Upper lobe of right lung (tissue), 1 donor: ENCODE results near the gene ECHDC1. TPM values are rescaled to one million over a fixed set of nuclear protein-coding genes. Genes with fewer than 3 reads are reported as not detected.

ENCODE experiments used
- ATAC-seq: fragments of 200-7000 bp; cut with Tn5 transposase; one replicate; pipeline ENCODE4 v1.9.1; 2020; ENCODE audit warnings: mild to moderate bottlenecking, moderate library complexity
- DNase-seq: peaks from one replicate; pipeline ENCODE4 v3.0.0-alpha.2; 2020
- H3K27ac ChIP-seq: fragments of 200-600 bp; one replicate; pipeline ENCODE4 v1.8.0; 2022
- H3K27me3 ChIP-seq: fragments of 200-600 bp; one replicate; pipeline ENCODE4 v1.8.0; 2022; ENCODE audit warnings: mild to moderate bottlenecking
- H3K36me3 ChIP-seq: fragments of 200-600 bp; one replicate; pipeline ENCODE4 v1.8.0; 2022
- H3K4me1 ChIP-seq: fragments of 200-600 bp; one replicate; pipeline ENCODE4 v1.8.0; 2022
- H3K4me3 ChIP-seq: fragments of 200-600 bp; one replicate; pipeline ENCODE4 v1.8.0; 2022; ENCODE audit warnings: mild to moderate bottlenecking
- H3K9me3 ChIP-seq: fragments of 200-600 bp; one replicate; pipeline ENCODE4 v1.8.0; 2022
- intact Hi-C: fragments of 100-400 bp; cut with DNase I; formaldehyde crosslinking; loops from one replicate; pipeline ENCODE4 v1.11.0; 2022
- total RNA-seq: library from RNA; stranded (reverse); fragmentation: NEBNext Ultra II Directional; extraction: Animal tissue kit (Norgen Biotek cat#: 25700); gene quantifications from one replicate; pipeline ENCODE4 v1.2.1, GENCODE V29; 2021
- TF ChIP-seq, protein P1 (sequence below): fragments of 200-600 bp; IDR thresholded peaks from one replicate; pipeline ENCODE4 v1.8.0; 2022; ENCODE audit warnings: antibody characterized with exemption
- donor health status: DM: no; HTN: yes; CAD: no; lungs with severe emphysema.

ECHDC1 gene
- total RNA-seq, 1 donor from 2014 or later, result 105 TPM

DNA sequence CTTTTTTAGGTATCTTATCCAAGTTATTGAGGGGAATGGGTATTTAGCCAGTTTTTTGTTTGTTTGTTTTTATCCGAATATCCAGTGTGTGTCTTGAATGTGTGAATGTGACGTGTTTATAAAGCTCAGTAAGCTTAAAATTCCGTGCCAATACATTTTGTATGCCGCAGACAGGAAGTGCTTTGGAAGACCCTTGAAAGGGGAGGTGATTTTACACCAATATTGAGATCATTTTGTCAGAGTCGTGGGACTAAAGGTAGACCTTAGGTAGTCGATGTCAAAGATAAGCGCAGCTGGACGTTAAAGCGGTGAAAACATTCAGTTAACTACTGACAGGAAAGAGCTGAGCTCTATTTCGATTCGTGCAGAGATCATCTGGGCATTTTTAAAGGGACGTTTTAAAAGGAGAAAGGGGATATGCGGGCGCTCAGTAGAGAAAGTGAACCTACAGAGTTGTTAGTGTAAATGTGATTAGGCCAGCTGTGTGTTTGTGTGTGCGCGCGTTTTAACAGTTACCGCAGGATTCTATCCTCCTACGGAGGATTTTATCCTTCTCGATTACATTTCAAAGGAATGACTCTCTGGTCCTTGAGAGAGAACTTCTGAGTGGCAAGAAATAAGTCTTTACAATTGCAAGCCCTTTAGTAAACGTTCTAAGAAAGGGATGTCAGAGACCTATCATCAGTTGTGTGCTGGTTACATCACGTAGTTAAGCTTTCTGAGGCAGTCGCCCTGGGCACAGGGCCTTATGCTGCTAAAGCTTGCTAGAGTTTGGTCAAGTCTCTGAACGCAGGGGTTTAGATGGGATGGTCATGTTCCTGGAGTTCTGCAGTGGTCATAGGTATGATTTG, 625 bp upstream of the ECHDC1 start:
- Histone ChIP-seq H3K4me1 (peaks cover 17% of the 10 kb centered on the region), H3K27ac (peak overlapping the region; percentile 90), H3K9me3 (no peaks in the 10 kb centered on the region), H3K4me3 (peak overlapping the region; percentile 63), H3K36me3 (no peaks in the 10 kb centered on the region), H3K27me3 (no peaks in the 10 kb centered on the region)
- DNase-seq, result no peak
- intact Hi-C loops, result no loop called here
- TF ChIP-seq, protein P1, sequence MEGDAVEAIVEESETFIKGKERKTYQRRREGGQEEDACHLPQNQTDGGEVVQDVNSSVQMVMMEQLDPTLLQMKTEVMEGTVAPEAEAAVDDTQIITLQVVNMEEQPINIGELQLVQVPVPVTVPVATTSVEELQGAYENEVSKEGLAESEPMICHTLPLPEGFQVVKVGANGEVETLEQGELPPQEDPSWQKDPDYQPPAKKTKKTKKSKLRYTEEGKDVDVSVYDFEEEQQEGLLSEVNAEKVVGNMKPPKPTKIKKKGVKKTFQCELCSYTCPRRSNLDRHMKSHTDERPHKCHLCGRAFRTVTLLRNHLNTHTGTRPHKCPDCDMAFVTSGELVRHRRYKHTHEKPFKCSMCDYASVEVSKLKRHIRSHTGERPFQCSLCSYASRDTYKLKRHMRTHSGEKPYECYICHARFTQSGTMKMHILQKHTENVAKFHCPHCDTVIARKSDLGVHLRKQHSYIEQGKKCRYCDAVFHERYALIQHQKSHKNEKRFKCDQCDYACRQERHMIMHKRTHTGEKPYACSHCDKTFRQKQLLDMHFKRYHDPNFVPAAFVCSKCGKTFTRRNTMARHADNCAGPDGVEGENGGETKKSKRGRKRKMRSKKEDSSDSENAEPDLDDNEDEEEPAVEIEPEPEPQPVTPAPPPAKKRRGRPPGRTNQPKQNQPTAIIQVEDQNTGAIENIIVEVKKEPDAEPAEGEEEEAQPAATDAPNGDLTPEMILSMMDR, result no peak
- peak; percentile 5 for ATAC-seq

DNA sequence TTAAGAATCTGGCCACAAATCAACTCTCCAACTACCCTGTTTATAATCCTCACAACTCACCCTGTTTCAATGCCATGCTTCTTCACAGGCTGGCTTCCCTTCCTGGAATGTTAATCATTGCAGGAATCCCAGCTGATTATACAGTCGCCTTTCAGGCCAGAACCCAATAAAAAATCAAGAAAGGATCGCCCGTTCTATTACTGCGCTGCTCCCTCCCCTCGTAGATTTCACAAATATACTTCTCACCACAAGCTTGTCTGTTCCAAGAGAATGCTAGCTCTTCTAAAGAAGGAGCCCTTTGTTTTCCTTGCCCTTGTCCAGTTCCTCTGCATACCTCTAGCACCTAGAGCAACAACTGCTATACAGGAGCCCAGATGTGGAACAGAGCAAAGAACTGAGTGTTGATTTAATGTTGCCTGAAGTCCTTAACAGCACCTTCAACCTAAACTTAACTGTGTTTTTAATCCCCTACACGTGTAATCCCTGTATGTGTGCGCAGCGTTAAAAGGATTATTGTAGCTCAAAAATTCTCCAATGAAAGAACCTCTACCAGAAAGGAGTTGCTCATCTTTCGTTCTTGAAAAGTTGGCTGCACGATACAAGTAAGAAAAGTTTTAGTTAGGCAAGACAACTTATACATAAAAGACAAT, 988 bp downstream of the ECHDC1 start:
- DNase-seq (no peak), ATAC-seq (peak; percentile 40)
- TF ChIP-seq, protein P1, result no peak
- Histone ChIP-seq H3K4me3 (peak overlapping the region; percentile 63), H3K27ac (peak overlapping the region; percentile 90), H3K36me3 (no peaks in the 10 kb centered on the region), H3K4me1 (peaks cover 17% of the 10 kb centered on the region), H3K9me3 (no peaks in the 10 kb centered on the region), H3K27me3 (no peaks in the 10 kb centered on the region)
- intact Hi-C loops, result no loop called here

DNA sequence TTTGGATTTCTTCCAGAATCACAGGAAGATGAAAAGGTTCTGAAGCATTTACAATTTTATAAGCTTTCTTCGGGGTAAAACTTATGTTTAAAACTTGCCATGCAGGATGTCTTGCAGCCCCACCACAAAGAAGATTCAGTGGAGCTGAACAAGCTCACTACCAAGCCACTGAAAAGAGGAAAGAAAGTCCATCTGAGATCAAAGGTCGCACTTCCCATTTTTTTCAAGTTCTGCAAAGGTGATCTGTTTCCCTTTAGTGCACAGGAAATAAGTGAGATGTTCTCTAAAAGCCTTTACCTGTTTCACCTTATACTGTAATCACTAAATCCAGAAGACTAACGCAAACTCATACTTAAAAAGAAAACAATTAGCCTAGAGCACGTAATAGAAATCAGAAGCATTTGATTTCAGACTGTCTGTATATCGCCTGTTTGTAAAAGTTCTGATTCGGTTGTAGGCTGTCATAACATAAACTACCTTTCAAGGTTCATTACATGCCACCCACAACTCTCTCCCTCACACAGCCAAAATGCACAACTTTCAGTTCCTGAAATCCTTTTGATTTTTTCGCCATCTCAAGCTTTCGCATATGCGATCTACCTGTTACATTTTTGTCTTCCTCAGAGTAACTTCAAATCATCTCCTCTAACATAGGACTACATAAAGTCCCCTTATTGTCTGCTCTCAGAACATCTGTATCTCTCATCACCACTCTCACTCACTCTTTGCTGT, 1.8 kb downstream of the ECHDC1 start:
- H3K27ac ChIP-seq, result peak overlapping the region; percentile 90
- TF ChIP-seq, protein P1, result no peak
- no peak for ATAC-seq
- H3K4me3 ChIP-seq, result peak overlapping the region; percentile 63
- no peaks in the 10 kb centered on the region for H3K27me3 ChIP-seq
- intact Hi-C loops, result no loop called here
- H3K9me3 ChIP-seq, result no peaks in the 10 kb centered on the region
- H3K36me3 ChIP-seq, result no peaks in the 10 kb centered on the region
- peaks cover 17% of the 10 kb centered on the region for H3K4me1 ChIP-seq
- no peak for DNase-seq

DNA sequence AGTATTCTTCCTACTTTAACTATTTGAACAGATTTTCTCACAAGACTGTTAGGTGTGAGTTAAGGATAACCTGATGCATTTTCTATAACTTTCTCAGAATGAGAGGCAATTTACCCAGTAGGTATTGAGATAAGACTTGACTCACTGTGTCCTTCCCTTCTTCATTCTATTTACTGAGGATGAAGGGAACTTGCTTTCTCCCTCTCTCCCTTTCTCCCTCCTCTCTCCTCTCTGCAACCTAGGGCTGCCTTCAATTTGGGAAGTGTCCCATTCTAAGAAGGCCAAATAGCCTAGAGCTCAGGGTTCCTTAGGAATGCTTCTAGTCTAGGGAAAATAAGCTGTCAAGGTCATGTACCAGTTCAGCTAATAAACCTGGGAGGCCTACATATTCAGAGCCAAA, 3.2 kb downstream of the ECHDC1 start:
- Histone ChIP-seq H3K9me3 (no peaks in the 10 kb centered on the region), H3K4me1 (peaks cover 23% of the 10 kb centered on the region), H3K36me3 (no peaks in the 10 kb centered on the region), H3K4me3 (peak overlapping the region; percentile 63), H3K27me3 (no peaks in the 10 kb centered on the region), H3K27ac (no peak overlapping the region)
- DNase-seq (no peak), ATAC-seq (no peak)
- intact Hi-C loops, result no loop called here
- TF ChIP-seq, protein P1, result no peak

DNA sequence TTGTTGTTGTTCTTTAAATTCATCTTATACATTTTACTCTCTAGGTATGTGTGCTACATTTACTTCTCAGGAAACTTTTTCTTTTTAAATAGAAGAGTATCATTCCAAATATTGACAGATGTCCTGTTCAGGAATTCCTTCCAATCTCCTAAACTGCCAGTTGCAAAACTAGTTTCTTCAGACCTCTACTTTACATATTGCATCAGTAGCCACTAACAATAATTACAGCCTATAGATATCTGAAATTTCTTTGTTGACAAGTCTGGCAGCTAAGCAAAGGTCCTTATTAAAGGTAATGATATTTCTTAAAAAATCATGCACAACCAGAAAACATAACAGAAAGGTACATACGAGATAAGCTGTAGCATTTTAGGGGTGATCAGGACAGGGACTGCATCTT, 4.5 kb downstream of the ECHDC1 start:
- H3K4me3 ChIP-seq, result no peak overlapping the region
- DNase-seq, result no peak
- H3K4me1 ChIP-seq, result peaks cover 17% of the 10 kb centered on the region
- no peaks in the 10 kb centered on the region for H3K9me3 ChIP-seq
- H3K27me3 ChIP-seq, result no peaks in the 10 kb centered on the region
- TF ChIP-seq, protein P1, result no peak
- ATAC-seq, result no peak
- intact Hi-C loops, result no loop called here
- no peaks in the 10 kb centered on the region for H3K36me3 ChIP-seq
- H3K27ac ChIP-seq, result no peak overlapping the region
